OCI-LY3 (cell line): ENCODE results near the gene GSTO2.

ENCODE experiments used
- H2AFZ ChIP-seq: fragments of 200-600, 300-600 bp; shearing (Covaris generic); 2 replicates; pipeline ENCODE4 v1.6.0; 2014; ENCODE audit warnings: antibody characterized with exemption, low read depth, low read length
- H3K27ac ChIP-seq: fragments of 200-600, 300-600 bp; sonication (generic); 2 replicates; pipeline ENCODE4 v1.5.1; 2014; ENCODE audit warnings: mild to moderate bottlenecking, low read length, moderate library complexity, mixed read lengths
- H3K27me3 ChIP-seq: fragments of 200-600, 300-600 bp; sonication (generic); 2 replicates; pipeline ENCODE4 v1.6.1; 2014; ENCODE audit warnings: low read depth, low read length, mixed read lengths
- H3K36me3 ChIP-seq: fragments of 200-600, 300-600 bp; sonication (generic); replicated peaks from 2 replicates; pipeline ENCODE3; 2014; ENCODE audit warnings: low read depth, low read length, mixed read lengths
- H3K4me1 ChIP-seq: fragments of 300-600, 200-600 bp; sonication (generic); 2 replicates; pipeline ENCODE4 v1.6.1; 2014; ENCODE audit warnings: low read length, mixed read lengths
- H3K4me2 ChIP-seq: fragments of 200-600, 300-600 bp; sonication (generic); 2 replicates; pipeline ENCODE4 v1.6.1; 2014; ENCODE audit warnings: low read length, mixed read lengths
- H3K4me3 ChIP-seq: fragments of 300-600, 200-600 bp; sonication (generic); 2 replicates; pipeline ENCODE4 v1.5.1; 2014; ENCODE audit warnings: antibody characterized with exemption, mild to moderate bottlenecking, low read length, moderate library complexity
- H3K79me2 ChIP-seq: fragments of 300-600, 200-600 bp; shearing (Covaris generic); 2 replicates; pipeline ENCODE4 v1.6.1; 2014; ENCODE audit warnings: mild to moderate bottlenecking, low read length, mixed read lengths
- H3K9ac ChIP-seq: fragments of 300-600, 200-600 bp; shearing (Covaris generic); 2 replicates; pipeline ENCODE4 v1.6.0; 2014; ENCODE audit warnings: mild to moderate bottlenecking, low read length, moderate library complexity
- H3K9me3 ChIP-seq: fragments of 200-600, 300-600 bp; shearing (Covaris generic); 2 replicates; pipeline ENCODE4 v1.6.1; 2014; ENCODE audit warnings: low read length, mixed read lengths; ENCODE audit not compliant: insufficient read depth
- H4K20me1 ChIP-seq: fragments of 200-600, 300-600 bp; sonication (generic); 2 replicates; pipeline ENCODE4 v1.6.1; 2016; ENCODE audit warnings: low read length, mixed read lengths; ENCODE audit not compliant: insufficient read depth
- EZH2phosphoT487 ChIP-seq: fragments of 200-600 bp; shearing (Covaris generic); IDR thresholded peaks from 2 replicates; pipeline ENCODE4 v1.6.1; 2018; ENCODE audit warnings: antibody characterized with exemption, mixed run types, low read depth
- TF ChIP-seq, protein P1 (sequence below): fragments of 200-600, 300-600 bp; sonication (generic); IDR thresholded peaks from 2 replicates; pipeline ENCODE4 v1.5.1; 2014; ENCODE audit warnings: antibody characterized with exemption, low read length, low read depth

Gene GSTO2

GRCh38 chr10:104324931-104325330, 55.9 kb downstream of the GSTO2 start:
- H3K9ac ChIP-seq, result no peak overlapping the region
- H3K4me3 ChIP-seq, result no peak overlapping the region
- no peaks in the 10 kb centered on the region for H3K36me3 ChIP-seq
- no peak for TF ChIP-seq EZH2phosphoT487
- TF ChIP-seq, protein P1, sequence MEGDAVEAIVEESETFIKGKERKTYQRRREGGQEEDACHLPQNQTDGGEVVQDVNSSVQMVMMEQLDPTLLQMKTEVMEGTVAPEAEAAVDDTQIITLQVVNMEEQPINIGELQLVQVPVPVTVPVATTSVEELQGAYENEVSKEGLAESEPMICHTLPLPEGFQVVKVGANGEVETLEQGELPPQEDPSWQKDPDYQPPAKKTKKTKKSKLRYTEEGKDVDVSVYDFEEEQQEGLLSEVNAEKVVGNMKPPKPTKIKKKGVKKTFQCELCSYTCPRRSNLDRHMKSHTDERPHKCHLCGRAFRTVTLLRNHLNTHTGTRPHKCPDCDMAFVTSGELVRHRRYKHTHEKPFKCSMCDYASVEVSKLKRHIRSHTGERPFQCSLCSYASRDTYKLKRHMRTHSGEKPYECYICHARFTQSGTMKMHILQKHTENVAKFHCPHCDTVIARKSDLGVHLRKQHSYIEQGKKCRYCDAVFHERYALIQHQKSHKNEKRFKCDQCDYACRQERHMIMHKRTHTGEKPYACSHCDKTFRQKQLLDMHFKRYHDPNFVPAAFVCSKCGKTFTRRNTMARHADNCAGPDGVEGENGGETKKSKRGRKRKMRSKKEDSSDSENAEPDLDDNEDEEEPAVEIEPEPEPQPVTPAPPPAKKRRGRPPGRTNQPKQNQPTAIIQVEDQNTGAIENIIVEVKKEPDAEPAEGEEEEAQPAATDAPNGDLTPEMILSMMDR, result no peak
- H4K20me1 ChIP-seq, result peaks cover 83% of the 10 kb centered on the region
- H2AFZ ChIP-seq, result no peak overlapping the region
- no peaks in the 10 kb centered on the region for H3K27me3 ChIP-seq
- no peak overlapping the region for H3K27ac ChIP-seq
- peaks cover 12% of the 10 kb centered on the region for H3K4me1 ChIP-seq
- no peaks in the 10 kb centered on the region for H3K9me3 ChIP-seq
- peaks cover 62% of the 10 kb centered on the region for H3K79me2 ChIP-seq
- no peak overlapping the region for H3K4me2 ChIP-seq

GRCh38 chr10:104325436-104326435, 56.8 kb downstream of the GSTO2 start:
- Histone ChIP-seq H2AFZ (no peak overlapping the region), H3K27ac (no peak overlapping the region), H3K4me3 (no peak overlapping the region), H3K4me1 (peaks cover 12% of the 10 kb centered on the region), H3K4me2 (no peak overlapping the region), H4K20me1 (peaks cover 87% of the 10 kb centered on the region), H3K36me3 (no peaks in the 10 kb centered on the region), H3K79me2 (peaks cover 68% of the 10 kb centered on the region), H3K9me3 (no peaks in the 10 kb centered on the region), H3K27me3 (no peaks in the 10 kb centered on the region), H3K9ac (no peak overlapping the region)
- no peak for TF ChIP-seq EZH2phosphoT487
- TF ChIP-seq, protein P1, result no peak

DNA sequence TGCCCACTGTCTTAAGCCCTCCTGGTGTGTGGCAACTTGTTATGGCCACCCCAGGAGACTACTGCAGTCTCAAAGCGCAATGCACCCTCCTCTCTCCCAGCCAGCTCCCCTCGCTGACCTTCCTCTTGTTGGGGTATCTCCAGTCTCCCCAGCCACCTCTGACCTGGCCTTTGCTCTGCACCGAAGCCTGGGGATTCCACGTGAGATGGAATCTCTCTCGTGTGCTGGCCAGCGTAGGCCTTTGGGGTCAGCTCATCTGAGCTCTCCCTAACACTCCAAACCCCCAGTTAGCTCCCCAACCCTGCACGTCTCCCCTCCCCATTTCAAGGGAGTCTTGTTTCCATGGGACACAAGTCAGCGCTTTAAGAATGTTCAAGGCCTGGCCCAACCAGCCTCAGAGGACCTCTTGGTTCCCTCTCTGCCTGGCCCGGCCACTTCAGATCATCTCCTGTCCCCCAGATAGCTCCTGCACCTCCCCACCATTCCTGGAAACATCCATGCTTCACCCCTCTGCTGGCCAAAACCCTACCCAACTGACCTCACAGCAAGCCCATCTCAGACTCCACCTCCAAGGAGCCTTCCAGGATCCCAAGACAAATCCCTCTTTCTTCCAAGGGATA, 58.1 kb downstream of the GSTO2 start:
- Histone ChIP-seq H3K27me3 (no peaks in the 10 kb centered on the region), H4K20me1 (peaks cover 86% of the 10 kb centered on the region), H3K4me1 (peaks cover 10% of the 10 kb centered on the region), H3K4me2 (no peak overlapping the region), H3K27ac (no peak overlapping the region), H2AFZ (no peak overlapping the region), H3K9me3 (no peaks in the 10 kb centered on the region), H3K9ac (no peak overlapping the region), H3K36me3 (no peaks in the 10 kb centered on the region), H3K4me3 (no peak overlapping the region), H3K79me2 (peaks cover 73% of the 10 kb centered on the region)
- TF ChIP-seq, protein P1, result no peak
- no peak for TF ChIP-seq EZH2phosphoT487
